Mucosa of descending colon (tissue), 3 donors: ENCODE results near the gene SLC19A3. TPM values are rescaled to one million over a fixed set of nuclear protein-coding genes. Genes with fewer than 3 reads are reported as not detected.
A peak's percentile ranks its signal among the peaks of the same experiment; 100 is the strongest.

Experiments used
- ATAC-seq: fragments of 200-7000 bp; cut with Tn5 transposase; one replicate; pipeline ENCODE4 v1.9.1; 2020; ENCODE audit warnings: mild to moderate bottlenecking, moderate library complexity
- DNase-seq, 3 donors: peaks; one replicate each; pipeline ENCODE4 v3.0.0-alpha.2; 2020
- H3K36me3 ChIP-seq: fragments of 200-600 bp; one replicate; pipeline ENCODE4 v1.8.0; 2021; ENCODE audit warnings: low read depth, mild to moderate bottlenecking
- H3K4me1 ChIP-seq: fragments of 200-600 bp; one replicate; pipeline ENCODE4 v1.8.0; 2021; ENCODE audit warnings: low read depth, mild to moderate bottlenecking
- H3K4me3 ChIP-seq: fragments of 200-600 bp; one replicate; pipeline ENCODE4 v1.8.0; 2021; ENCODE audit warnings: mild to moderate bottlenecking
- H3K9me3 ChIP-seq: fragments of 200-600 bp; one replicate; pipeline ENCODE4 v1.8.0; 2021; ENCODE audit warnings: mild to moderate bottlenecking
- CTCF ChIP-seq: fragments of 200-600 bp; IDR thresholded peaks from one replicate; pipeline ENCODE4 v1.8.0; 2022; ENCODE audit warnings: antibody characterized with exemption, mild to moderate bottlenecking
- intact Hi-C, 2 donors: fragments of 100-400 bp; cut with DNase I in 1 of 2; cut with micrococcal nuclease in 1 of 2; formaldehyde crosslinking; loops; one replicate each; pipeline versions ENCODE4 v1.11.0 to v1.11.1; 2022; cut with DNase I, micrococcal nuclease
- total RNA-seq, 3 donors: library from RNA; stranded (reverse); fragmentation: NEBNext Ultra II Directional in 2 of 3; extraction: Animal tissue kit (Norgen Biotek cat#: 25700) in 2 of 3; gene quantifications; one replicate each; pipeline versions ENCODE4 v1.2.1 to v1.2.4, GENCODE V29; 2021 to 2023
- donor health status: DM: no; HTN: no; CAD: no; lungs with moderate emphysema.
- donor health status: DM: no; HTN: no; CAD: no.
- donor health status: DM: no; HTN: yes; CAD: no.

Gene SLC19A3
- total RNA-seq, 3 donors from 2014 or later = 4.5 to 28.8 (median 21.6) TPM

- no peak overlapping the region for H3K4me3 ChIP-seq
- no peaks in the 10 kb centered on the region for H3K9me3 ChIP-seq
- intact Hi-C loops = no loop called here
- H3K36me3 ChIP-seq = no peaks in the 10 kb centered on the region
- TF ChIP-seq CTCF = no peak
- H3K4me1 ChIP-seq = peaks cover 3% of the 10 kb centered on the region
- ATAC-seq = no peak
- no peak for DNase-seq
Measured at GRCh38 chr2:227703280-227703732, 14.5 kb downstream of the SLC19A3 start.

- DNase-seq (peak in 1 of 3 donors; percentile 57), ATAC-seq (peak; percentile 89)
- intact Hi-C loops = no loop called here
- Histone ChIP-seq H3K9me3 (no peaks in the 10 kb centered on the region), H3K36me3 (no peaks in the 10 kb centered on the region), H3K4me1 (peaks cover 3% of the 10 kb centered on the region), H3K4me3 (no peak overlapping the region)
- TF ChIP-seq CTCF = no peak
Measured at GRCh38 chr2:227701556-227701955, 16.3 kb downstream of the SLC19A3 start.

GRCh38 chr2:227696990-227697679 is 20.7 kb downstream of the SLC19A3 start:
- Histone ChIP-seq H3K4me3 (no peak overlapping the region), H3K36me3 (no peaks in the 10 kb centered on the region), H3K4me1 (peaks cover 3% of the 10 kb centered on the region), H3K9me3 (no peaks in the 10 kb centered on the region)
- no peak for TF ChIP-seq CTCF
- DNase-seq (no peak), ATAC-seq (no peak)
- intact Hi-C loops = no loop called here

- intact Hi-C loops = no loop called here
- H3K9me3 ChIP-seq = no peaks in the 10 kb centered on the region
- H3K4me3 ChIP-seq = no peak overlapping the region
- ATAC-seq (no peak), DNase-seq (no peak)
- no peak for TF ChIP-seq CTCF
- no peaks in the 10 kb centered on the region for H3K4me1 ChIP-seq
- H3K36me3 ChIP-seq = no peaks in the 10 kb centered on the region
Measured at GRCh38 chr2:227687189-227687588, 30.6 kb downstream of the SLC19A3 start.

GRCh38 chr2:227684258-227684657 is 33.6 kb downstream of the SLC19A3 start:
- ATAC-seq (no peak), DNase-seq (no peak)

More at GRCh38 chr2:227684258-227684657, 33.6 kb downstream of the SLC19A3 start:
- intact Hi-C loops = no loop called here
- Histone ChIP-seq H3K9me3 (no peaks in the 10 kb centered on the region), H3K4me1 (no peaks in the 10 kb centered on the region), H3K4me3 (no peak overlapping the region), H3K36me3 (no peaks in the 10 kb centered on the region)
- no peak for TF ChIP-seq CTCF
